ENCODE results near the gene RND1. TPM values are rescaled to one million over a fixed set of nuclear protein-coding genes. Genes with fewer than 3 reads are reported as not detected.
A peak's percentile ranks its signal among the peaks of the same experiment; 100 is the strongest.

The RND1 gene
- total and polyA plus RNA-seq, 2 of the 8 experiments (the other 6 are each of a cell fraction or from before 2014, with no cell fraction given) = 15.8 to 17.1 TPM

DNA sequence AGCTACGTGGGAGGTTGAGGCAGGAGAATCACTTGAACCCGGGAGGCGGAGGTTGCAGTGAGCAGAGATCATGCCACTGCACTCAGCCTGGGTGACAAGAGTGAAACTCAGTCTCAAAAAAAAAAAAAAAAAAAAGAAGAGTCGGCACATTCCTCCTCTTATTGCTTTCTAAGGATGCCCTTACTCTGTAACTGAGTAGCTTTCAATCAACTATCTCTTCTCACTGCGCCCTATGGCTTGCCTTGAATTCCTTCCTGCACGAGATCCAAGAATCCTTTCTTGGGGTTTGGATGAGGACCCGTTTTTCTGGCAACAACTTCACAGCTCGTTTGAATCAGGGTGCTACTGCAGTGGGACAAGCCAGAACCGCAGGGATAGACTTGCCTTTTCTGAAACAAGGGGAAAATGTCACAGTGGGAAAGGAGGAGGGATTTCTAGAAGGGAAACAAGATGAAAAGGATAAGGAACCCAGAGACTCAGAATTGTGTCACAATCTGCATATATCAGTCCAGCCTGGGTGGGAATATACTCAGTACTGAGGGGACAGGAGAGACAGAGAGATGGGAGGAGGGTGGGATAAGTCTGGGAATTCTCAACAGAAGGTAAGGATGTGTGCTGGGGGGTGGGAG lies 16.1 kb upstream of the RND1 start:
- Histone ChIP-seq H3K14ac (ENCODE audit: insufficient read length) (no peak overlapping the region), H2BK12ac (ENCODE audit: low read depth, low read length) (0 out of 2 replicates have a peak overlapping the region, but pooled peaks have one; percentile 33), H2AK5ac (ENCODE audit: low read depth, low read length) (no peak overlapping the region), H4K5ac (ENCODE audit: insufficient read length, low read depth, low read length) (no peak overlapping the region), H3K9ac (replicated peaks in 1 of 4; ENCODE audit: extremely low read depth in 1 of 4, low read depth in 3 of 4, low read length in 3 of 4) (peak overlapping the region in 1 of 4 experiments; percentile 28; a peak in 1 of 7 replicates), H4K20me1 (replicated peaks in 1 of 2; ENCODE audit: control insufficient read depth in 1 of 2, insufficient read depth in 2 of 2, low read length in 2 of 2) (no peaks in the 10 kb centered on the region), H4K8ac (ENCODE audit: extremely low read depth, insufficient read depth, low read length) (no peak overlapping the region), H3K18ac (ENCODE audit: extremely low read depth, low read length) (no peak overlapping the region; the same call in 1 of the 2 replicates), H3K4me1 (replicated peaks in 1 of 4; ENCODE audit: control insufficient read depth in 3 of 4, insufficient read depth in 4 of 4, low read length in 3 of 4) (peaks cover 15 to 25% (median 19%) of the 10 kb centered on the region in 4 experiments), H2BK20ac (ENCODE audit: low read length) (no peak overlapping the region), H3K79me1 (ENCODE audit: low read depth, low read length) (no peaks in the 10 kb centered on the region), H3K4ac (replicated peaks; ENCODE audit: insufficient read length, low read depth, low read length) (no peak overlapping the region), H3K36me3 (ENCODE audit: control insufficient read depth in 2 of 4, insufficient read depth in 4 of 4, low read length in 3 of 4) (no peaks in the 10 kb centered on the region), H2BK5ac (ENCODE audit: low read depth, low read length) (0 out of 2 replicates have a peak overlapping the region, but pooled peaks have one; percentile 37), H3K9me3 (ENCODE audit: insufficient read depth in 2 of 2, low read depth in 1 of 2, low read length in 1 of 2) (no peaks in the 10 kb centered on the region), H3K27ac (ENCODE audit: low read depth, low read length) (no peak overlapping the region), H2BK120ac (replicated peaks; ENCODE audit: low read depth, low read length) (no peak overlapping the region), H3K4me3 (ENCODE audit: extremely low read depth in 1 of 4, insufficient read depth in 2 of 4, low read depth in 3 of 4, low read length in 4 of 4) (peak overlapping the region in 3 of 4 experiments; percentile 14 to 40 (median 29); a peak in 5 of 8 replicates), H2AFZ (ENCODE audit: low read length) (peak overlapping the region; percentile 5; the same call in 1 of the 2 replicates), H3K79me2 (ENCODE audit: control insufficient read depth in 1 of 2, insufficient read depth in 2 of 2, low read length in 2 of 2) (no peaks in the 10 kb centered on the region), H3K56ac (replicated peaks; ENCODE audit: insufficient read length, low read depth, low read length) (no peak overlapping the region), H2BK15ac (ENCODE audit: low read length) (0 out of 2 replicates have a peak overlapping the region, but pooled peaks have one; percentile 5), H3K27me3 (replicated peaks in 1 of 4; ENCODE audit: control insufficient read depth in 3 of 4, extremely low read depth in 1 of 4, insufficient read depth in 3 of 4, low read length in 3 of 4) (no peaks in the 10 kb centered on the region), H3K23ac (ENCODE audit: insufficient read length) (no peak overlapping the region), H4K91ac (replicated peaks; ENCODE audit: insufficient read length, low read length) (no peak overlapping the region), H3K4me2 (ENCODE audit: insufficient read depth in 1 of 2, low read depth in 2 of 2, low read length in 2 of 2) (peak overlapping the region; percentile 62 to 77), H3K23me2 (ENCODE audit: low read depth, low read length) (no peaks in the 10 kb centered on the region; the same call in none of the 2 replicates)
- ChIA-PET CTCF (ENCODE audit: partially characterized antibody) (interaction anchor here (0.6 to 20.7 kb wide), 10 partner anchors 9 to 114 kb away, joined by 3 to 678 read pairs (median 3); partner anchors contain the start of genes DDX23, RND1 and WNT10B), POLR2A (ENCODE audit: partially characterized antibody) (interaction anchor here (1.3 to 23.7 kb wide), 3 partner anchors 9 to 21 kb away, joined by 3 to 651 read pairs (median 13); partner anchors contain the start of genes DDX23 and RND1)
- no peak for FAIRE-seq
- DNase-seq (ENCODE audit: low read depth in 1 of 2, low spot score in 2 of 2) = no peak
- 76% methylated on average over 9 of the region's 9 CpGs; no CpG with 5 or more reads in 1 of the 2 experiments for WGBS, 2 experiments (ENCODE audit: extremely low coverage in 1 of 2, insufficient coverage in 1 of 2, insufficient read length in 1 of 2, insufficient replicate concordance in 2 of 2, low coverage in 1 of 2, low lambda C conversion rate in 2 of 2, missing lambda C conversion rate in 1 of 2)
- TF ChIP-seq, protein P1, sequence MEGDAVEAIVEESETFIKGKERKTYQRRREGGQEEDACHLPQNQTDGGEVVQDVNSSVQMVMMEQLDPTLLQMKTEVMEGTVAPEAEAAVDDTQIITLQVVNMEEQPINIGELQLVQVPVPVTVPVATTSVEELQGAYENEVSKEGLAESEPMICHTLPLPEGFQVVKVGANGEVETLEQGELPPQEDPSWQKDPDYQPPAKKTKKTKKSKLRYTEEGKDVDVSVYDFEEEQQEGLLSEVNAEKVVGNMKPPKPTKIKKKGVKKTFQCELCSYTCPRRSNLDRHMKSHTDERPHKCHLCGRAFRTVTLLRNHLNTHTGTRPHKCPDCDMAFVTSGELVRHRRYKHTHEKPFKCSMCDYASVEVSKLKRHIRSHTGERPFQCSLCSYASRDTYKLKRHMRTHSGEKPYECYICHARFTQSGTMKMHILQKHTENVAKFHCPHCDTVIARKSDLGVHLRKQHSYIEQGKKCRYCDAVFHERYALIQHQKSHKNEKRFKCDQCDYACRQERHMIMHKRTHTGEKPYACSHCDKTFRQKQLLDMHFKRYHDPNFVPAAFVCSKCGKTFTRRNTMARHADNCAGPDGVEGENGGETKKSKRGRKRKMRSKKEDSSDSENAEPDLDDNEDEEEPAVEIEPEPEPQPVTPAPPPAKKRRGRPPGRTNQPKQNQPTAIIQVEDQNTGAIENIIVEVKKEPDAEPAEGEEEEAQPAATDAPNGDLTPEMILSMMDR (IDR thresholded peaks at IDR 0.05; ENCODE audit: control extremely low read depth in 1 of 3, insufficient read depth in 1 of 3, low read depth in 1 of 3, low read length in 3 of 3) = no peak
- TF ChIP-seq CREB1 (IDR thresholded peaks at IDR 0.05) (no peak), BACH1 (IDR thresholded peaks at IDR 0.05; ENCODE audit: low read length) (no peak), KDM4A (IDR thresholded peaks at IDR 0.05; ENCODE audit: low read depth, low read length, severe bottlenecking) (no peak), TAF7 (optimal IDR thresholded peaks at IDR 0.05; ENCODE audit: borderline replicate concordance, low read depth, low read length) (no peak), NANOG (IDR thresholded peaks at IDR 0.05; ENCODE audit: insufficient read depth, low read depth, low read length, poor library complexity, severe bottlenecking) (no peak), TEAD4 (IDR thresholded peaks at IDR 0.05; ENCODE audit: low read depth, low read length) (no peak), BCL11A (IDR thresholded peaks at IDR 0.05; ENCODE audit: low read depth in 2 of 2, low read length in 2 of 2) (no peak), RFX5 (IDR thresholded peaks at IDR 0.05; ENCODE audit: borderline replicate concordance, low read depth, low read length) (no peak)
